Hepatocyte (in vitro differentiated cells): ENCODE results near the gene CRIM1. TPM values are rescaled to one million over a fixed set of nuclear protein-coding genes. Genes with fewer than 3 reads are reported as not detected.

Experiments
- DNase-seq: peaks from one replicate; pipeline ENCODE4 v3.0.0-alpha.2; 2016; ENCODE audit warnings: low spot score
- H2AFZ ChIP-seq: fragments of 200-600 bp; sonication (generic); 2 replicates; pipeline ENCODE4 v1.6.0; 2016; ENCODE audit warnings: antibody characterized with exemption, mild to moderate bottlenecking
- H3K27ac ChIP-seq: fragments of 200-600 bp; sonication (generic); 2 replicates; pipeline ENCODE4 v1.5.1; 2016; ENCODE audit warnings: mild to moderate bottlenecking
- H3K27me3 ChIP-seq: fragments of 200-600 bp; sonication (generic); 2 replicates; pipeline ENCODE4 v1.6.1; 2016
- H3K36me3 ChIP-seq: fragments of 200-600 bp; sonication (generic); replicated peaks from 2 replicates; pipeline ENCODE4 v1.5.1; 2016; ENCODE audit warnings: low read depth; ENCODE audit not compliant: insufficient read depth
- H3K4me1 ChIP-seq: fragments of 200-600 bp; sonication (generic); 2 replicates; pipeline ENCODE4 v1.5.1; 2016; ENCODE audit warnings: mild to moderate bottlenecking, moderate library complexity; ENCODE audit not compliant: insufficient read depth
- H3K4me2 ChIP-seq: fragments of 200-600 bp; sonication (generic); 2 replicates; pipeline ENCODE4 v1.6.0; 2016
- H3K4me3 ChIP-seq: fragments of 200-600 bp; sonication (generic); 2 replicates; pipeline ENCODE4 v1.5.1; 2016; ENCODE audit warnings: mild to moderate bottlenecking
- H3K79me2 ChIP-seq: fragments of 200-600 bp; sonication (generic); 2 replicates; pipeline ENCODE4 v1.6.0; 2017; ENCODE audit warnings: mild to moderate bottlenecking
- H3K9me2 ChIP-seq: fragments of 200-600 bp; sonication (generic); replicated peaks from 2 replicates; pipeline ENCODE4 v1.6.0; 2017; ENCODE audit warnings: mild to moderate bottlenecking; ENCODE audit not compliant: insufficient read depth
- H3K9me3 ChIP-seq: fragments of 200-600 bp; sonication (generic); 2 replicates; pipeline ENCODE4 v1.5.1; 2016; ENCODE audit warnings: low read depth, mild to moderate bottlenecking
- H4K20me1 ChIP-seq: fragments of 200-600 bp; sonication (generic); 2 replicates; pipeline ENCODE4 v1.6.0; 2016; ENCODE audit warnings: mild to moderate bottlenecking; ENCODE audit not compliant: insufficient read depth, poor library complexity, severe bottlenecking
- EZH2 ChIP-seq: fragments of 200-600 bp; sonication (generic); IDR thresholded peaks from 2 replicates; pipeline ENCODE4 v1.6.1; 2016; ENCODE audit warnings: antibody characterized with exemption, mild to moderate bottlenecking, borderline replicate concordance
- EZH2phosphoT487 ChIP-seq: fragments of 200-600 bp; sonication (generic); IDR thresholded peaks from one replicate; pipeline ENCODE4 v1.6.1; 2018; ENCODE audit warnings: antibody characterized with exemption, mild to moderate bottlenecking, low read depth, moderate library complexity; ENCODE audit not compliant: unreplicated experiment, severe bottlenecking
- WGBS: methylation state at CpG from one replicate; pipeline ENCODE4 v1.1.6; 2016; ENCODE audit warnings: low lambda C conversion rate; ENCODE audit errors: missing lambda C conversion rate; 5-methylcytosine and 5-hydroxymethylcytosine counted together
- polyA plus RNA-seq: library from polyadenylated mRNA; unstranded; fragments of >200 nt; fragmentation: Nextera tagmentation; extraction: Ambion mirVana; gene quantifications from 2 replicates; pipeline ENCODE4 v1.2.1, GENCODE V29; 2016
- total RNA-seq: library from RNA; depleted of rRNA; stranded (reverse); fragments of >200 nt; gene quantifications from 2 replicates; pipeline ENCODE4 v1.2.3, GENCODE V29; 2014
- TF ChIP-seq, protein P1 (sequence below): fragments of 200-600 bp; sonication (generic); IDR thresholded peaks from 2 replicates; pipeline ENCODE4 v1.5.1; 2016; ENCODE audit warnings: antibody characterized with exemption, mild to moderate bottlenecking; ENCODE audit not compliant: poor library complexity

Gene CRIM1
- total and polyA plus RNA-seq, 2 experiments from 2014 or later: 23.0 to 40.8 TPM

- Histone ChIP-seq H3K27ac (peak overlapping the region; percentile 31), H3K4me1 (peaks cover 24% of the 10 kb centered on the region), H4K20me1 (no peaks in the 10 kb centered on the region), H3K4me3 (no peak overlapping the region), H3K79me2 (no peaks in the 10 kb centered on the region), H3K4me2 (peak overlapping the region; percentile 60), H3K9me2 (no peaks in the 10 kb centered on the region), H2AFZ (no peak overlapping the region), H3K9me3 (no peaks in the 10 kb centered on the region), H3K27me3 (no peaks in the 10 kb centered on the region), H3K36me3 (no peaks in the 10 kb centered on the region)
- WGBS: 57% methylated on average over 17 of the region's 17 CpGs
- peak; percentile 23 for DNase-seq
- TF ChIP-seq EZH2: no peak
- TF ChIP-seq, protein P1, sequence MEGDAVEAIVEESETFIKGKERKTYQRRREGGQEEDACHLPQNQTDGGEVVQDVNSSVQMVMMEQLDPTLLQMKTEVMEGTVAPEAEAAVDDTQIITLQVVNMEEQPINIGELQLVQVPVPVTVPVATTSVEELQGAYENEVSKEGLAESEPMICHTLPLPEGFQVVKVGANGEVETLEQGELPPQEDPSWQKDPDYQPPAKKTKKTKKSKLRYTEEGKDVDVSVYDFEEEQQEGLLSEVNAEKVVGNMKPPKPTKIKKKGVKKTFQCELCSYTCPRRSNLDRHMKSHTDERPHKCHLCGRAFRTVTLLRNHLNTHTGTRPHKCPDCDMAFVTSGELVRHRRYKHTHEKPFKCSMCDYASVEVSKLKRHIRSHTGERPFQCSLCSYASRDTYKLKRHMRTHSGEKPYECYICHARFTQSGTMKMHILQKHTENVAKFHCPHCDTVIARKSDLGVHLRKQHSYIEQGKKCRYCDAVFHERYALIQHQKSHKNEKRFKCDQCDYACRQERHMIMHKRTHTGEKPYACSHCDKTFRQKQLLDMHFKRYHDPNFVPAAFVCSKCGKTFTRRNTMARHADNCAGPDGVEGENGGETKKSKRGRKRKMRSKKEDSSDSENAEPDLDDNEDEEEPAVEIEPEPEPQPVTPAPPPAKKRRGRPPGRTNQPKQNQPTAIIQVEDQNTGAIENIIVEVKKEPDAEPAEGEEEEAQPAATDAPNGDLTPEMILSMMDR: no peak
- TF ChIP-seq EZH2phosphoT487: no peak
Measured at GRCh38 chr2:36456227-36457175, 100.9 kb downstream of the CRIM1 start.

DNA sequence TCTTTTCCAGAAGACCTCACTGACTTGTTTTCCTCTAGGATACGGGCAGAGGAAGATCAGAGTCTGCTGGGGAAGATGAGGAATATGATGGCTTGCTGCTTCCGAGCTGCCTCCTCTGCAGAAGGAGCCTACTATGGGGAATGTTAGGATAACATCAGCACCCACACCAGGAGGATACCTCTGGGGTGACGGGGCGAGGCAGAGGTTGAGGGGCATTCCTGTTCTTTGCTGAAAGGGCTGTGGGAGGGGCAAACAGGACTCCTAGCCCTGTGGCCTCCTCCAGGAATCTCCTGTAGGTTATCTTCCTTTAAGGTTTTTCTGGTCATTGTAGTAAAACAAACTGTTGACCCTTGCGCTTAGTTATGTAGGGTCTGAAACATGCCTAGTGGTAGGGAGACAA is 102.5 kb downstream of the CRIM1 start:
- Histone ChIP-seq H2AFZ (no peak overlapping the region), H3K4me2 (no peak overlapping the region), H3K27me3 (no peaks in the 10 kb centered on the region), H3K4me1 (peaks cover 33% of the 10 kb centered on the region), H3K36me3 (no peaks in the 10 kb centered on the region), H4K20me1 (no peaks in the 10 kb centered on the region), H3K9me3 (no peaks in the 10 kb centered on the region), H3K9me2 (no peaks in the 10 kb centered on the region), H3K27ac (no peak overlapping the region), H3K4me3 (no peak overlapping the region), H3K79me2 (no peaks in the 10 kb centered on the region)
- 97% methylated on average over 5 of the region's 5 CpGs for WGBS
- no peak for TF ChIP-seq EZH2
- TF ChIP-seq, protein P1: no peak
- no peak for TF ChIP-seq EZH2phosphoT487
- no peak for DNase-seq

DNA sequence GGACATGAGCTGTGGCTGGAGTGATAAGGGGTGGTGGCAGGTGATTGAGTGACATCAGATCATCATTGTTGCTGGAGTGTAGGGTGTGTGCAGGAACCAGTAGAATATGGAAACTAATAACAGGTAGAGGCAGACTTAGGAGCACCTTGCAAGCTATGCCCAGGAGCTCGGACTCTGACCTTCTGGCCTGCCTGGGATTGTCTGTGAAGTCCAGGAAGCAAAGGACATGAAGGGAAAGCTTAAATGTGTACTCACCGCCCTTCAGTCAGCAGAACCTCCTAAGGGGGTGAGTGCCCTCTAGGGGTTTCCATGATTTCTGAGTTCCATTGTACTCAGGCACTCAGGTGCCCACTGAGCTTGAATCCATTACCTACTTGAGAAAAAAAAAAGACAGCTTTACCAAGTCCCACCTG is 104.2 kb downstream of the CRIM1 start:
- no peaks in the 10 kb centered on the region for H3K9me3 ChIP-seq
- peak; percentile 78 for DNase-seq
- 42% methylated on average over 2 of the region's 2 CpGs for WGBS
- no peaks in the 10 kb centered on the region for H4K20me1 ChIP-seq
- H2AFZ ChIP-seq: no peak overlapping the region
- peak overlapping the region; percentile 84 for H3K27ac ChIP-seq
- H3K9me2 ChIP-seq: no peaks in the 10 kb centered on the region
- TF ChIP-seq, protein P1: peak; percentile 54
- no peak for TF ChIP-seq EZH2phosphoT487
- TF ChIP-seq EZH2: no peak
- no peaks in the 10 kb centered on the region for H3K79me2 ChIP-seq
- H3K4me3 ChIP-seq: no peak overlapping the region
- H3K36me3 ChIP-seq: no peaks in the 10 kb centered on the region
- no peaks in the 10 kb centered on the region for H3K27me3 ChIP-seq
- no peak overlapping the region for H3K4me2 ChIP-seq
- peaks cover 33% of the 10 kb centered on the region for H3K4me1 ChIP-seq
